HUES64 (cell line): ENCODE data around the gene CFAP61.
"Not testable (repeated sequence)": the region's sequence is repeated elsewhere in the genome, so short reads cannot be mapped to it uniquely, and the experiment has no call there.

Experiments used
- H3K27ac ChIP-seq: 2 replicates; pipeline ENCODE4 v1.7.0; 2013; ENCODE audit warnings: low read depth, low read length, inconsistent platforms
- H3K27me3 ChIP-seq: 2 replicates; pipeline ENCODE4 v1.6.1; 2013; ENCODE audit warnings: mild to moderate bottlenecking, low read length; ENCODE audit not compliant: insufficient read depth
- H3K36me3 ChIP-seq: 2 replicates; pipeline ENCODE4 v1.6.1; 2013; ENCODE audit warnings: mild to moderate bottlenecking, low read length; ENCODE audit not compliant: insufficient read depth
- H3K4me1 ChIP-seq: 2 replicates; pipeline ENCODE4 v1.6.1; 2013; ENCODE audit warnings: mild to moderate bottlenecking, low read length, moderate library complexity; ENCODE audit not compliant: insufficient read depth
- H3K4me3 ChIP-seq: 2 replicates; pipeline ENCODE4 v1.5.1; 2013; ENCODE audit warnings: mild to moderate bottlenecking, low read length, moderate library complexity
- H3K9ac ChIP-seq: 2 replicates; pipeline ENCODE4 v1.6.1; 2013; ENCODE audit warnings: mild to moderate bottlenecking, low read depth, low read length
- H3K9me3 ChIP-seq: 2 replicates; pipeline ENCODE4 v1.6.1; 2013; ENCODE audit warnings: low read depth, low read length; ENCODE audit not compliant: insufficient read depth
- WGBS: fragments of 150-250, 120-280 bp; methylation state at CpG from one replicate; pipeline ENCODE4 v1.1.7; 2013; ENCODE audit warnings: missing lambda C conversion rate; 5-methylcytosine and 5-hydroxymethylcytosine counted together

The CFAP61 gene

DNA sequence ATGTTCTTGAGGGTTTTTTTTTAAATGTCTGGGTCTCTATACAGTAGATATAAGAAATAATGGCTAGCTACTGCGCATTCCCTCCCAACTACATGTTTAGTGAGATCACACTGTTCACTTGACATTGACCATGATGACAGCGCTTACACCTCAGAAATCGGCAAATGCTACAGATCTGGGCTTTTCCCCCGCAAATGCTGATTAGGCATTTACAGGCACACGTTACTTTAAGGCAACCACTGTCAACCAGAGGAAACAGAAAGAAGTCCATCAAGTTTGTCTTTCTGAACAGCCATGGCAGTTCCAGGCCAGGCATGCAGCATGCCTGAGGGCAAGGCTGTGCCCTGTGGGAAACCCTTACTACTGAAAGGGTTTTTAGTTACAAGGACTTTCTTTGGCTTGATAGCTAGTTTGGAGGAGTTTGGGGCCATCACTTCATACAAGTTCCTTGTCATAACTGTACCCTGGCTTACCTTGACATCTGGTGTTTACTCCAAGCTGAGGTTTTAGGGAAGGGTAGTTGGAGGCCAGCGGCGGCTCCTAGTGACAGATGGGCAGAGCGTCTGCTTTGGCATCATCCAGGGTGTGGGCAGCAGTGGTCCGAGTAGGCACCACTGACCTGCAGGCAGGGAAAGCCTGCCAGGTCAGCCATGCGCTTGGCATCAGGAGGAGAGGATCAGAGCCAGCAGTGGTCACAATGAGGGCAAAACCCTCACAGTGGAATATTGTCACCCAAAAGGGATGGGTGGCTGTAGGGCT, 43.0 kb downstream of the CFAP61 start:
- Histone ChIP-seq H3K9me3 (no peaks in the 10 kb centered on the region), H3K9ac (no peak overlapping the region), H3K36me3 (no peaks in the 10 kb centered on the region), H3K4me1 (no peaks in the 10 kb centered on the region), H3K27me3 (no peaks in the 10 kb centered on the region), H3K27ac (no peak overlapping the region), H3K4me3 (no peak overlapping the region)
- 95% methylated on average over 10 of the region's 10 CpGs for WGBS

DNA sequence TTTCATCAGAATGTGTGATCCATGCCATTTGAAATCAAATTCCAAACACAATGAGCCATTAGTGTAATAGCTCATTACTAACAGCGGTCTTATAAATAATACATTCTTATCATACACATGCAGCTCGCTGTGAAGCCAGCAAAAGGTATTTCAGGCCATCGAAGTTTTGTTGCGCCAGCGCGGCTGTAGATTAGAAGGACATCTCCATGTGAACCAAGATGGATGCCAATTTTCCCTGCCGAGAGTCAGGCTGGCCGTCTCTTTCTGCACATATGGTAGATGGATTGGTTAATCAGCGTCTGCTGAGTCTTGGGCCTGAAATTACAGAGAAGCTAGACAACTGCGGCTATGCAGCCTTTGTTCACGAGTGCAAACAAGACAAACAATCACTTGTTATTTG, 44.1 kb downstream of the CFAP61 start:
- WGBS = 96% methylated on average over 11 of the region's 11 CpGs
- Histone ChIP-seq H3K4me3 (no peak overlapping the region), H3K27me3 (no peaks in the 10 kb centered on the region), H3K4me1 (no peaks in the 10 kb centered on the region), H3K27ac (no peak overlapping the region), H3K36me3 (no peaks in the 10 kb centered on the region), H3K9ac (no peak overlapping the region), H3K9me3 (no peaks in the 10 kb centered on the region)

DNA sequence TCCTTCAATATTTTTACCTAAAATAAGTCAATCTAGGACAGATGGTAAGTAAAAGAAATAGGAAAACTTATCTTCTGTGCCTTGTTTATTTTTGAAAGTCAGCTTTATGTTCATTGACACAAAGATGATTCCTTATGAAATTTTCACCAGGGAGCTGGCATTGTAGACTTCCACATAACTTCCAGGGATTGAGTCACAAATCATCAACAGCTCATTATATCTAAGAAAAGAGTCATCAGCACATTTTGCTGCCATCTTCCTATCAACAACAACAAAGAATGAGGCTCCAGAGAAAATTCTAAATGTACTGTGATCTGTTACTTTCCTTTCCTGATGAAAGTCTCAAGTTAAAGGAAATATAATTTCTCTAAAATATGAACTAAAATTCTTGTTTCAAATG, 48.5 kb downstream of the CFAP61 start:
- Histone ChIP-seq H3K9ac (no peak overlapping the region), H3K9me3 (no peaks in the 10 kb centered on the region), H3K27me3 (no peaks in the 10 kb centered on the region), H3K27ac (no peak overlapping the region), H3K36me3 (no peaks in the 10 kb centered on the region), H3K4me3 (no peak overlapping the region), H3K4me1 (no peaks in the 10 kb centered on the region)

DNA sequence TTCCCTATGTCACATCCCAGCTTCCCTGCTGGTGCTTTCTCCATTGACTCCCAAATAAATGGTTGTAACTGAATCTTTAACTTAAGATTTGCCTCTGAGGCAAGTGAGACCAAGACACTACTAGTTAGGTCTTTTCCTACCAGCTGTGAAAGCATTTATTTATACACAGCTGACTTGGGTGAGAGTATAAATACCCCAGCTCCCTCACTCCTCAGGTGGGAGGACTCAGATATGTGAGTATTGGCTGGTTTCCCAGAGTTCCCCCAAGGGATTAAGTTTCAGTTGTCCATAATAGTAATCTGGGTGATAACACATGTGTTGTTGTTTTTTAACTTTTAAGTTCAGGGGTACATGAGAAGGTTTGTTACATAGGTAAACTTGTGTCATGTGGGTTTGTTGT, 49.8 kb downstream of the CFAP61 start:
- H3K36me3 ChIP-seq = no peaks in the 10 kb centered on the region
- no peak overlapping the region for H3K27ac ChIP-seq
- H3K27me3 ChIP-seq = no peaks in the 10 kb centered on the region
- no peak overlapping the region for H3K9ac ChIP-seq
- H3K9me3 ChIP-seq = no peaks in the 10 kb centered on the region
- peaks cover 13% of the 10 kb centered on the region for H3K4me1 ChIP-seq
- H3K4me3 ChIP-seq = no peak overlapping the region

DNA sequence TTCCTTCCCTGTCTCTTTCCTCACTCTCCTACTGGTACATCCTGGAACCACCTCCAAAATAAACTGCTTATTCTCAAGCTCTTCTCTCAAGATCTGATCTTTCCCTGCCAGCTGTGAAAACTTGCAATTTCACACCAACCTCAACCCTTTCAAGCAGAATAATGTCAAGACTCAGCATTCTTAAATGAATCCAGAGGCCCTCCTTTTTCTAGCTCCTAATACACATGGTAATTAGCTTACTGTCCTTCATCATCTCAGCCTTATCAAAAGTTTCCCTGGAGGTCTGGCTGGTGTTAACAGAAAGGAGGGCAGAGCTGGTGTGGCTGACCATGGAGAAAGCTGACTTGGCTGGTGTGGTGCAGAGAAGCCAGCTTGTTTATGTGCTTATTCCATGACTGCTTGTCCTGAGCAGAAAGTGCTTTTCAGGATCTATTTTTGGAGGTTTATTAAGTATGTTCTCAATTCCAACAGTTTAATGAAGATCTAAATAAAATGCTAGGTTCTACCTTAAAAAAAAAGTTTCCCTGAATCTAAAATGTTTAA, 50.5 kb downstream of the CFAP61 start:
- Histone ChIP-seq H3K4me1 (peaks cover 13% of the 10 kb centered on the region), H3K4me3 (no peak overlapping the region), H3K27me3 (no peaks in the 10 kb centered on the region), H3K27ac (no peak overlapping the region), H3K36me3 (no peaks in the 10 kb centered on the region), H3K9ac (no peak overlapping the region), H3K9me3 (no peaks in the 10 kb centered on the region)

DNA sequence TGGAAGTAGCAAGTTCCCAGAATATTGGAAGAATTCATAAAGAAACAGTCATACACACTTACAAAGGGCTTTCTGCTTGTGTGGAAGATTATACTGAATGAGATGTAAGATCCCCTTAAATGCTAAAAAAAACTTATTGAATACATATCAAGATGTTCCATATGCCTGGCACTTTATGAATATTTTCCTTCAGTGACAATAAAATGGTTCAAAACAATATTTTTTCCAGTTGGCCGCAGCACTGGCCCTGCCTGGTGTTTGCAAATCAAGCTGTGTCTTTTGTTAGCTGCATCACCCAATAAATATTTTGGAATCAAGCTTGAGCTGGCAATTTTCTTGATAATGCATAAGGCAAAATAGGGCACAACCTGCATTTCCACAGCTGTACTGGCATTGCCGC, 51.2 kb downstream of the CFAP61 start:
- WGBS = 93% methylated on average over 2 of the region's 2 CpGs

DNA sequence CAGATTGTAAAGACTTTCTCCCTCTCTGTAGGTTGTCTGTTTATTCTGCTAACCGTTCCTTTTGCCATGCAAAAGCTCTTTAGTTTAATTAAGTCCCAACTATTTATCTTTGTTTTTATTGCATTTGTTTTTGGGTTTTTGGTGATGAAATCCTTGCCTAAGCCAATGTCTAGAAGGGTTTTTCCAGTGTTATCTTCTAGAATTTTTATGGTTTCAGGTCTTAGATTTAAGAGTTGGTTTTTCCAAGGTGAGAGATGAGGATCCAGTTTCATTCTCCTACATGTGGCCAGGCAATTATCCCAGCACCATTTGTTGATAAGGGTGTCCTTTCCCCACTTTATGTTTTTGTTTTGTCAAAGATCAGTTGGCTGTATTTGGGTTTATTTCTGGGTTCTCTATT, 70.9 kb downstream of the CFAP61 start:
- H3K4me3 ChIP-seq, H3K4me1 ChIP-seq, H3K9ac ChIP-seq, H3K9me3 ChIP-seq, H3K27ac ChIP-seq, H3K36me3 ChIP-seq, H3K27me3 ChIP-seq: not testable (repeated sequence)
- no CpG with 5 or more reads among the region's 1 CpG for WGBS

More for the DNA sequence above, 51.2 kb downstream of the CFAP61 start:
- H3K4me3 ChIP-seq = no peak overlapping the region
- no peak overlapping the region for H3K9ac ChIP-seq
- no peaks in the 10 kb centered on the region for H3K9me3 ChIP-seq
- no peaks in the 10 kb centered on the region for H3K27me3 ChIP-seq
- H3K27ac ChIP-seq = no peak overlapping the region
- H3K36me3 ChIP-seq = no peaks in the 10 kb centered on the region
- peaks cover 13% of the 10 kb centered on the region for H3K4me1 ChIP-seq

DNA sequence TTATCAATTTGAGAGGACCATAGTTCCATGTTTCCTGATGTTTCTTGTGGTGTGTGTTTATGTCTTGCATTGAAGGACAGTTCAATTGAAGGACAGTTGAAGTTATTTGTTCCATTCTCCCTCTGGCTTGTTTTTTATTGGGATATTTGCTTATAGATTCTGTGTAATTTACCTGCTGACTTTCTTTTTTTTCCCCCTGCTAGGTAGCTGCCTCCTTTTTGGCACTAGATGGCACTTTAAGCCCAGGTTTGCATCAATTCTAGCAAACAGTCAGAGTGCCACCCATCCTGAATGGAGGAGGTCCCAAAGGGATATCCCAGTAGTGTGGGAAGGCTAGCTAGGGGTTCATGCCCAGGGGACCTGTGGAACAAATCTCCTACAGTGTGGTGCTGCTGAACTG, 78.1 kb downstream of the CFAP61 start:
- H3K9ac ChIP-seq = no peak overlapping the region
- H3K27me3 ChIP-seq = no peaks in the 10 kb centered on the region
- H3K27ac ChIP-seq = no peak overlapping the region
- H3K9me3 ChIP-seq = peaks cover 31% of the 10 kb centered on the region
- H3K4me3 ChIP-seq = no peak overlapping the region
- H3K36me3 ChIP-seq = no peaks in the 10 kb centered on the region
- H3K4me1 ChIP-seq = no peaks in the 10 kb centered on the region

DNA sequence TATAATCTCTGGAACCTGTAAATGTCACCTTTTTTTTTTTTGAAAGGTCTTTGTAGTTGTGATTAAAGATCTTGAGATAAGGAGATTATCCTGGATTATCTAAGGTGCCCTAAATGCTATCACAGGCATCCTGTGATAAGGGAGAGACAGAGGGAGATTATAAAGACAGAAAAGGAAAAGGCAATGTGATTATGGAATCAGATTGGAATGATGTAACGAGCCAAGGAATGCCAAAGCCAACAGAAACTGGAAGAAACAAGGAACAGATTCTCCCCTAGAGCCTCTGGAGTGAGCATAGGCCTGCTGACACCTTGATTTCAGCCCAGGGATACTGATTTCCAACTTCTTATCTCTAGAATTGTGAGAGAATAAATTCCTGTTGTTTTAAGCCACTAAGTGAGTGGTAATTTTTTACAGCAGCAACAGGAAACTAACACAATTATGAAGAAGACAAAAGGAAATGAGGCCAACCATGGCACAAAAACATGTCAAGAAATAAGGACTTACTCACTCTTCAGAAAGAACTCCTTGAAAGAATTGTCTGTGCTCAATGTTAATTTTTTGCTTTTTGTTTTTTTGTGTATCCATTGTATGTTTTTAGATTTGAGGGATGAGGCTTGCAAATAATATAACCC, 82.7 kb downstream of the CFAP61 start:
- no peak overlapping the region for H3K4me3 ChIP-seq
- no peaks in the 10 kb centered on the region for H3K36me3 ChIP-seq
- WGBS = 70% methylated on average over 1 of the region's 1 CpG
- H3K27ac ChIP-seq = no peak overlapping the region
- H3K27me3 ChIP-seq = no peaks in the 10 kb centered on the region
- no peak overlapping the region for H3K9ac ChIP-seq
- no peaks in the 10 kb centered on the region for H3K4me1 ChIP-seq
- peaks cover 18% of the 10 kb centered on the region for H3K9me3 ChIP-seq

DNA sequence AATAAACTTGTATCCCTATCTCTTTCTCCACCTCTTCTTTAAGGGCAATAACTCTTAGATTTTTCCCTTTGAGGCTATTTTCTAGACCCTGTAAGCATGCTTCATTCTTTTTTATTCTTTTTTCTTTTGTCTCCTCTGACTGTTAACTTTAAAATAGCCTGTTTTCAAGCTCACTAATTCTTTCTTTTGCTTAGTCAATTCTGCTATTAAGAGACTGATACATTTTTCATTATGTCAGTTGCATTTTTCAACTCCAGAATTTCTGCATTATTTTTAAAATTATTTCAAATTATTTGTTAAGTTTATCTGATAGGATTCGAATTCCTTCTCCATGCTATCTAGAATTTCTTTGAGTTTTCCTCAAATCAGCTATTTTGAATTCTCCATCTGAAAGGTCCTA, 84.0 kb downstream of the CFAP61 start:
- Histone ChIP-seq H3K27ac (no peak overlapping the region), H3K27me3 (no peaks in the 10 kb centered on the region), H3K4me3 (no peak overlapping the region), H3K9ac (no peak overlapping the region), H3K9me3 (peaks cover 10% of the 10 kb centered on the region; the same call in 1 of the 2 replicates), H3K4me1 (no peaks in the 10 kb centered on the region), H3K36me3 (no peaks in the 10 kb centered on the region)
- WGBS = 83% methylated on average over 1 of the region's 1 CpG

DNA sequence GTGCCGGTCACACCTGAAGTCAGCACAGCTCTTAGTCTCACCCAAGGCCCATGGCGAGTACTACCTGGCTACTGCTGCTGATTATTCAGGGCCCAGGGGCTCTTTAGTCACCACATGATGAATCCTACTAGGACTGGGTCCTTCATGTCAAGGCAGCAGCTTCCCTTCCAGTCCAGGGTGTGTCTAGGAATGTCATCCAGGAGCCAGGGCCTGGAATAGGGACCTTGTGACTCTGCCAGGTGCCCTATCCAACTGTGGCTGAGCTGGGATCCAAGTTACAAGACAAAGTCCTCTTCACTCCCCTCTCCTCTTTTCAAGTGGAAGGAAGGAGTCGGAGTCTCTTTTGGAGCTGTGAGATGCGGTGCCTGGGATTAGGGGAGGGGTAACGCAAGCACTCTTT, 85.5 kb downstream of the CFAP61 start:
- Histone ChIP-seq H3K27ac (no peak overlapping the region), H3K9ac (no peak overlapping the region), H3K27me3 (no peaks in the 10 kb centered on the region), H3K36me3 (no peaks in the 10 kb centered on the region), H3K4me1 (no peaks in the 10 kb centered on the region), H3K4me3 (no peak overlapping the region), H3K9me3 (peaks cover 9% of the 10 kb centered on the region; the same call in 1 of the 2 replicates)
- WGBS = 97% methylated on average over 5 of the region's 5 CpGs
